ENCODE measurements around the gene BDH1.

- TF ChIP-seq, protein P1, sequence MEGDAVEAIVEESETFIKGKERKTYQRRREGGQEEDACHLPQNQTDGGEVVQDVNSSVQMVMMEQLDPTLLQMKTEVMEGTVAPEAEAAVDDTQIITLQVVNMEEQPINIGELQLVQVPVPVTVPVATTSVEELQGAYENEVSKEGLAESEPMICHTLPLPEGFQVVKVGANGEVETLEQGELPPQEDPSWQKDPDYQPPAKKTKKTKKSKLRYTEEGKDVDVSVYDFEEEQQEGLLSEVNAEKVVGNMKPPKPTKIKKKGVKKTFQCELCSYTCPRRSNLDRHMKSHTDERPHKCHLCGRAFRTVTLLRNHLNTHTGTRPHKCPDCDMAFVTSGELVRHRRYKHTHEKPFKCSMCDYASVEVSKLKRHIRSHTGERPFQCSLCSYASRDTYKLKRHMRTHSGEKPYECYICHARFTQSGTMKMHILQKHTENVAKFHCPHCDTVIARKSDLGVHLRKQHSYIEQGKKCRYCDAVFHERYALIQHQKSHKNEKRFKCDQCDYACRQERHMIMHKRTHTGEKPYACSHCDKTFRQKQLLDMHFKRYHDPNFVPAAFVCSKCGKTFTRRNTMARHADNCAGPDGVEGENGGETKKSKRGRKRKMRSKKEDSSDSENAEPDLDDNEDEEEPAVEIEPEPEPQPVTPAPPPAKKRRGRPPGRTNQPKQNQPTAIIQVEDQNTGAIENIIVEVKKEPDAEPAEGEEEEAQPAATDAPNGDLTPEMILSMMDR (IDR thresholded peaks at IDR 0.05) = no peak
- TF ChIP-seq POLR2A (IDR thresholded peaks at IDR 0.05) = no peak
Measured at GRCh38 chr3:197575362-197575761, 19.6 kb upstream of the BDH1 start.
